NCI-H1105 treated with DMSO at 0.1 percent for 48 hours (cell line): ENCODE results near the gene OAT.

Experiments
- DNase-seq: peaks from one replicate; lab custom pipeline; 2025; lab: John Stamatoyannopoulos, UW

Gene OAT

GRCh38 chr10:124403548-124403947 is 15.2 kb downstream of the OAT start:
- peak; percentile 51 for DNase-seq

DNA sequence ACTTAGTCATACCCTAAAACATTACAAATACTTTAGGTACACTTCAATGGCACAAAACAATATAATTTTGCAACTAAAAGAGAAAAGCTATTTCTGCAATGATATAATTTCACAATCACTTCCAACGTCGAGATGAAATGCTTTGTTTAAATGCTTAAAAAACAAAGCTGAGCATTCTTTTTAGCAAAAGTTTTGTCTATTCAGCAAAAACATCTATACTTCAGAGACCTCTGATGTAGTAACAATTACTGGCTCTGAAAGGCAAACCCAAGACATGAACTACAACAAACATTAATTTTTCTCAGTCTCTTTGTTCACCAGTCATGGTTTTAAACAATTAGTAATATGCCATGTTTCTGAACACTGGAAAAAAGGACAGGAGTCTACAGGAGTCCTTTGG is 16.4 kb downstream of the OAT start:
- DNase-seq, result no peak

DNA sequence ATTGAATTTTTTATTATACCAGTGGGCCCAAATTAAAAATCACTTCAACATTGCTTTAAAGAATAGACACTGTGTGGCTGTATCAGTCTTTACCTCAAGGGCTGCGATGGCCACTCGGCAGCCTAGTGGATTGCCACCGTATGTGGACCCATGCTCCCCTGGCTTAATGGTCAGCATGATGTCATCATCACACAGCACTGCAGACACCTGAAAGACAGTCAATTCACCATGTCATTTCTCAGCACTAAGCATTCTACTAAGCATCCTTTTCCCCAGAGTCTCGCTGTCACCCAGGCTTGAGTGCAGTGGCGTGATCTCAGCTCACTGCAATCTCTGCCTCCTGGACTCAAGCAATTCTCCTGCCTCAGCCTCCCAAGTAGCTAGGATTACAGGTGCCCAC is 17.1 kb downstream of the OAT start:
- no peak for DNase-seq

DNA sequence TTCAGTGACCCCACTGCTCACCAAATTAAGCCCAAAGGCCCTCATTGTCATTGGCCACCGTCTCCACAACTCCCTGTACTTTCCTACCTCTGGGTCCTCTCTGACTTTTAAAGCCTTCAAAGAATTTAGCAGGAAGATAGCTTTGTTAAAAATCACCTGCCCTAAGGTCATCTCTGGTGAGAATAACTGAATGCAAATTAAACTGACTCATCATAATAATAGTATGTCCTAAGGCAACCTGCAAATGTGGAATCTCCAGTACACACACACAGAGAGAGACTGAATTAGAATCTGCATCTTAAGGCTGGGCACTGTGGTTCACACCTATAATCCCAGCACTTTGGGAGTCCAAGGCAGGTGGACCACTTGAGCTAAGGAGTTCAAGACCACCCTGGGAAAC is 24.1 kb downstream of the OAT start:
- no peak for DNase-seq

GRCh38 chr10:124392626-124393342 is 25.9 kb downstream of the OAT start:
- DNase-seq, result no peak

DNA sequence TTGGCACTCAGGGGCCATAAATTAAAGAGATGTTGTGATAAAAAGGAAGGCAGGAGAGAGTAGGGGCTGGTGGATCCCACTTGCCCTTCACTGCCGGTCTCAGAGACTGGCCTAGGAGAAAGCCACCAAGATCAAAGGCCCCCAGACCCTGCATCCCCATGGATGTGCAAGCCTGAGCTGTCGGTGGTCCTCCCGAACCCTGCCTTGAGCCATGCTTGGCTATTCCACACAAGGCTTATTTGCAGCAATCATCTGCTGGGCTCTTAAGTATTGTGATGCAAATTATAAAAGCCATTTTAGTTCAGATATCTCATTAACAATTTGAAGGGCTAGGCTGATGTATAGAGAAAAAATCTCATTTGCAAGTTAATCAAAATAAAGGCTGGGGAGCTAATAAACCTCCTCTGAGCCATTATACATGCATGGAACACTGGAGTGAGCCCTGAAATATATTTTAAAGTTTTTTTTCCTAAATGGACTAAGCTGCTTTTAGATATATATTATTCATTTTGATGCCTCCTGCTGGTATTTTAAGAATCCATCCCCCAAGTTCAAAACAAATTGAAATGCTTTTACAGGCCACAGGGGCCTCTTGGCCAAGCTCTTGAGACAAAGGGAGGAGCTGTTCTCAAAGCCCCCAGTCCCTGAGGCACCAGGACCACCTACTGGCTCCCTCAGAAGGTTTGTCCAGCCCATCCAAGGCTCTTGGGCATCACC is 28.1 kb downstream of the OAT start:
- DNase-seq, result no peak

GRCh38 chr10:124389613-124390361 is 28.9 kb downstream of the OAT start:
- no peak for DNase-seq

DNA sequence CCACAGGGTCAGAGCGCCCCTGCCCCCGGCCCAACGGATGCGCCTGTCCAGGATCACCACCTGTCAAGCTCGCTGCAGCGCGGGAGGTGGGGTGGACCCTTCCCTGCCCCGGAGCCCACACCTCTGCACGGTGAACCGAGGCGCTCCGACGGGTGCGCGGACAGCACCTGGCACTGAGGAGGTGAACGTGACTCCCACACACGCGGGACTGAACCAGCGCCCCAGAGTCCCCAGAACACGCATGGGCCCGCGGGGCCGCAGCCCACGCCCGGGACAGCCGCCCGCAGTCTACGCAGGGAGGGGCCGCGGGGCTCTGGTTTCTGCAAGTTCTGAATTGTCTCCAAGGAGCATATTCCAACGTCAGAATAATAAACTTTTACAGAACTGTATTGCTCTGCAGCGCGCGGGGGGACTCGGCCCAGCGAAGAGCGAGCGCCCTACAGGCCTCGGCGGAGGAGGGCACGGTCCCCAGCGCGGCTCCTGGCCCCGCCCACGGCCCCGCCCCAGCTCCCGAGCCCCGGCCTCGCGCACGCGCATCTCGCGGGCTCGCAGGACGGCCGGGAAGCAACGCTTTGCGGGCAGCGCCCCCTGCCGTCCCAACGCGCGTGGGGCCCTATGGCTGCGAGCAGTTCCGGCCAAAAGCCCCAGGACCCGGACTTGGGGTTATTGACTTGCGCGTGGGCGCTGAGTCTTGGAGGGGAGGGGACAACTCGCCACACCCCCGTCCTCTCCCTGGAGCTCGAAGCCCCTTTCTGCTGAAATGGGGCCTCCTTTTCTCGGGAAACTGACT is 29.7 kb downstream of the OAT start:
- peak; percentile 45 for DNase-seq

GRCh38 chr10:124388476-124388822 is 30.3 kb downstream of the OAT start:
- DNase-seq, result no peak

GRCh38 chr10:124387078-124387874 is 31.4 kb downstream of the OAT start:
- no peak for DNase-seq

DNA sequence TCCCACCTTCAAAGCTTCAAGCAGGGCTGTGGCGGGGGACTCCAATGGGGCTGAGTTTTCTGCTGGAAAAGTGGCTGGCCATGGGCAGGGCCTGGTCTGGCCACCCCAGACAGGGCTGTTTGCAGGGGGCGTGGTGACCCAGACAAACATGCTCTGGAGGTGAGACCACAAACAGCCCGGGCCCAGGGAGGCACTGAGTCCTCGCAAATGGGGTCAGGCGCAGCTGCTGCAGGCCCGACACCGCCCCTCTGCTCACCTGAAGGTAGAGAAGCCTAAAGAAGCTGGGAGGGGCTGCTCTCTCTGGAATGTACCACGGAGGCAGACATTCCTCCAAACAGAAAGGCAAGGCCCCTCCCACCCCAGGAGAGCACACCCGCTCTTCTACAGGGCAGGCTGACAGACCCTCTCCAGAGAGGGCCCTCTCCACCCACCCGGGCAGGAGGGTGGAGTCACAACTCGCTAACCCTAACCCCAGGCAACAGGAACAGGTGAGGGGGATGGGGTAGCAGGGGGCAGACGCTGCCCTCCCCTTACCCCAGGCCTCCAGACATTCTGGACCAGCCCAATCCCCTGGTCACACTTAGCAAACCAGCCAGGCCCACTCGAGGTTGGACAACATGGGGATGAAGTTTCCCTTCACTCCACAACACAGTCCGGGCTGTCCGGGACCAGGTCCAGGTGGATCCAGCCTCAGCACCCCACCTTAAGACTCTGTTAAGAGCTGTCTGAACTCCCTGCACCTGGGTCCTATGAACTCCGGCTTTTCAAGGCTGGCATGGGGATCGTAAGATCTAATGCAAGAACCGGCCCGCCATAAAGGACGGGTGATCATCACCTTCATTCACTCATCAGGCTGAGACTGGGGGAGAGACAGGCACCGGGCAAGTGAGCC is 32.3 kb downstream of the OAT start:
- DNase-seq, result no peak

- no peak for DNase-seq
These were observed 33.0 kb downstream of the OAT start for GRCh38 chr10:124385627-124386185.

GRCh38 chr10:124384591-124385190 is 34.0 kb downstream of the OAT start:
- no peak for DNase-seq

DNA sequence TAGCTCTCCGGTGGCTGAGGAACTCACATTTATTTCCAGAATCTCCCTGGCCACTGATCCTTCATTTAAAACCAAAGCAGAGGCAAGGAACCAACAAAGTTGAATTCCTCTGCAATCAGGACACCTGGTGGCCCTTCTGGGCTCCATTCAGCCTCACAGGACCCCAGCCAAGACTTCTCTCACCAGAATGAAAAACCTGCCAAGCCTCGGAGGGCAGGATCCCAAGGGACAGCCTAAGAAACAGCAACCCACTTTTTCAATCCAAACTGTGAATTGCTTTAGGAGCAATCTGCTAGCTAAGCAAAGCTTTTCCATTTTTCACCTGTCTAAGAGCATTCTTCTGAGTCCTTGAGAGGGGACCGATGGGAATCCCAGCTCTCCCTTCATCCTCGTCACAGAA is 34.6 kb downstream of the OAT start:
- no peak for DNase-seq

GRCh38 chr10:124383496-124383895 is 35.2 kb downstream of the OAT start:
- no peak for DNase-seq

- DNase-seq, result no peak
These were observed 37.6 kb downstream of the OAT start for GRCh38 chr10:124381011-124381611.

DNA sequence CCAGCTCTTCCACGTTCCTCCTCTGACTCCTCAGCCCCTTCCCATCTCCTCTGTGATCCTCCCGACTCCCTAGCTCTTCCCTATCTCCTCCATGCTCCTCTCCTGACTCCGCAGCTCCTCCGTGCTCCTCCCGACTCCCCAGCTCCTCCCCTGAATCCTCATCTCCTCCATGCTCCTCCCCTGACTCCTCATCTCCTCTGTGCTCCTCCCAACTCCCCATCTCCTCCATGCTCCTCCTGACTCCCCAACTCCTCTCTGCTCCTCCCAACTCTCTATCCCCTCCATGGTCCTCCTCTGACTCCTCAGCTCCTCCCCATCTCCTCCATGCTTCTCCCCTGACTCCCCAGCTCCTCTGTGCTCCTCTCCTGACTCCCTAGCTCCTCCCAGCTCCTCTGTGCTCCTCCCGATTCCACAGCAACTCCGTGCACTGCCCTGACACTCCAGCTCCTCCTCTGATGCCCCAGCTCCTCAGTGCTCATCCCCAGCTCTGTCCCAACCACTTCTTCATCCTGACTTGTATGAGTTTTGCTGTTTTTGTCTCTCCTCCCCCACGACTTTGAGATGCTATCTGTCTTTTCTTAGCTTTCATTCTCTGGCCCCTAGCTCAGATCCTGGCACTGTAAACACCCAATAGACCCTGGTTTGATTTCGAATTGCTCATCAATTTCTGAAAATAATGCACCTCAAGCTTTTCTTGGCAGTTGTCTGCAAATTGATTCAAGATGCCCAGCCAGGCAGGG is 38.3 kb downstream of the OAT start:
- DNase-seq, result no peak

DNA sequence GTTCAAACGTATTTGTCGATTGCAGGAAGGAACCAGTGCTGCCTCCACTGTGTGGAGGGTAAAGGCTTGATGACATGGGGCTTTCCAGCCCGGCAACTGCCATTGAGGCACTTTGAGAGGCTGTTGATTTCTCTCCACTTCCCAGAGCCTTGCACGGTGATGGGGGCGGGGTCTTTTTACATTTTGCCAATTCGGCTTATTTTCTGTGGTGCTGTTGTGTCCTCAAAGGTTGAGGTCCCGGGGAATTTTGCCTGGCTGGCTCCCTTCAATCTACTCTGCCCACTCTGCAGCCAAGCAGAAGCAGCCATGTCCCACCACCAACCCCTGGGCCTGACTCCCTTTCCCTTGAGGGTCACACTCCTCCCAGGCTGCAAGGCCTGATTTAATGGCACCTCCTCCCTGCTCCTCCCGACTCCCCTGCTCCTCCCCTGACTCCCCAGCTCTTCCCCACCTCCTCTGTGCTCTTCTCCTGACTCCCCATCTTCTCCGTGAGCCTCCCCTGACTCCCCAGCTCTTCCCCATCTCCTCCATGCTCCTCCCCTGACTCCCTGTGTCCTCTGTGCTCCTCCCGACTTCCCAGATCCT is 39.0 kb downstream of the OAT start:
- no peak for DNase-seq
